ENCODE measurements around the gene MTARC2.

MTARC2 gene

DNA sequence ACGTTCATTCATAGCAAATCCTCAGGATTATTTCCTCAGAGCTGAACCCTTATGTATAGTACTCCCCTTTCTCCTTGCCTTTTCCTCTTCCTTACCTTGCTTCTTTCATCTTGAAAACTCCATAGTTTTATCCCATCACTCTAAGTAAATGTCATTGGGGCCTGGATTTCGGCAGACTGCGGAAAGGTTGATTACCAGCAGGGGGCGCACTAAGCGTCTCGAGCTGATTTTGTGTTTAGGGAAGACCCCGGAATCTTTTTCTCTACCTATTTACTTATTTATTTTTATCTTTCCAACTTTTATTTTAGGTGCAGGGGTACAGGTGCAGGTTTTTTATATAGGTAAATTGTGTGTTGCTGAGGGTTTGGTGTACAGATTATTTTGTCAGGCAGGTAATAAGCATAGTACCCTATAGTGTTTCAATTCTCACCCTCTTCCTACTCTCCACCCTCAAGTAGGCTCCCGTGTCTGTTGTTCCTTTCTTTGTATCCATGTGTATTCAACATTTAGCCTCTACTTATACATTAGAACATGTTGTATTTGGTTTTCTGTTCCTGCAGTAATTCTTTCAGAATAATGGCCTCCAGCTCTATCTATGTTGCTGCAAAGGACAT, 27.2 kb downstream of the MTARC2 start:
- TF ChIP-seq, protein P1, sequence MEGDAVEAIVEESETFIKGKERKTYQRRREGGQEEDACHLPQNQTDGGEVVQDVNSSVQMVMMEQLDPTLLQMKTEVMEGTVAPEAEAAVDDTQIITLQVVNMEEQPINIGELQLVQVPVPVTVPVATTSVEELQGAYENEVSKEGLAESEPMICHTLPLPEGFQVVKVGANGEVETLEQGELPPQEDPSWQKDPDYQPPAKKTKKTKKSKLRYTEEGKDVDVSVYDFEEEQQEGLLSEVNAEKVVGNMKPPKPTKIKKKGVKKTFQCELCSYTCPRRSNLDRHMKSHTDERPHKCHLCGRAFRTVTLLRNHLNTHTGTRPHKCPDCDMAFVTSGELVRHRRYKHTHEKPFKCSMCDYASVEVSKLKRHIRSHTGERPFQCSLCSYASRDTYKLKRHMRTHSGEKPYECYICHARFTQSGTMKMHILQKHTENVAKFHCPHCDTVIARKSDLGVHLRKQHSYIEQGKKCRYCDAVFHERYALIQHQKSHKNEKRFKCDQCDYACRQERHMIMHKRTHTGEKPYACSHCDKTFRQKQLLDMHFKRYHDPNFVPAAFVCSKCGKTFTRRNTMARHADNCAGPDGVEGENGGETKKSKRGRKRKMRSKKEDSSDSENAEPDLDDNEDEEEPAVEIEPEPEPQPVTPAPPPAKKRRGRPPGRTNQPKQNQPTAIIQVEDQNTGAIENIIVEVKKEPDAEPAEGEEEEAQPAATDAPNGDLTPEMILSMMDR (IDR thresholded peaks at IDR 0.05; ENCODE audit: low read depth, low read length, missing control alignments), result peak; percentile 89
- H3K4me3 ChIP-seq (replicated peaks; ENCODE audit: low read depth, low read length), result no peak overlapping the region
- no peak for DNase-seq (ENCODE audit: extremely low read depth, low read depth)

DNA sequence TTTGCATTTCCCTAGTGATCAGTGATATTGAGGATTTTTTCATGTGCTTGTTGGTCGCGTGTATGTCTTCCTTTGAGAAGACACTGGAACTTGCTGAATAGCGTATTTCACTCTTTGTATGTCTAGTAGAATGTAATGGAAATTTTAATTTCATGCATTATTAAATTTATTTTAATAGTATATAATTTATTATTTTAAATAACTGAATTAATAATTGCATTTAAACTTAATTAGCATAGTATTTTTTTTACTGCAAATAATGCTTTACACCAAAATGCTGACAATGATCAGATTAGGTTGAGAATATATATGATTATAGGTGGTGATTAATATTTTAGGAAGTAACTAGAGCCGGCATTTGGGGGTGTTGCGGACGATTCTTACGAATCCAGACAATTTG, 28.1 kb downstream of the MTARC2 start:
- DNase-seq (ENCODE audit: extremely low read depth, low read depth), result no peak
- TF ChIP-seq, protein P1 (IDR thresholded peaks at IDR 0.05; ENCODE audit: low read depth, low read length, missing control alignments), result no peak
- H3K4me3 ChIP-seq (replicated peaks; ENCODE audit: low read depth, low read length), result no peak overlapping the region

DNA sequence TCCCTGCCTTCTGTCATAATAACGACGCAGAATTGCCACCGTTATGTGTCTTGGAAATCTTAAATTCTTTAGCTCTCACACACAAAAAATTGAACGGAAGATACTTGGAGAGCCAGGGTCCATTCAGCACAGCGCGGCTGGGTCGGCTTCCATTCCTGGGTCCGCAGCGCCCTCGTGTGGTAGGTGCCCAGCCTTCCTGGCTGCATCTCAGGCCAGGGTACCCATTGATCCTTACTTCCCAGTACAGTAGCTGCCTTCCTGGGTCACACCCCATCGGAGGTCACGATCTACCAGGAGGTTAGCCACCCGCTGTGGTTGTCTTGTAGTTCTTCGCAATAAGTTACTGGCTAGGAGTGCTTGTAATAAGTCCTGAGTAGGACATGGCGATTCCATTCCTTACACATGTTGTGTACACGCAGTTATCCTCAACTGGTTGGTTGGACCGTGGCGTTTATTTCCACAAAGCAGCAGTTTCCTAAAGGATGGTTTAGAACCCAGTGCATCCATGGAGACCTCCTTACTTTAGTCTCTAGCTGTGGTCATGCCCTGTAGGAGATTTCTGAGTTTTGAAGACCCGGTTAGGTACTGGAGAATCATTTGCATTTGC, 28.7 kb downstream of the MTARC2 start:
- no peak overlapping the region for H3K4me3 ChIP-seq (replicated peaks; ENCODE audit: low read depth, low read length)
- DNase-seq (ENCODE audit: extremely low read depth, low read depth), result peak; percentile 25
- TF ChIP-seq, protein P1 (IDR thresholded peaks at IDR 0.05; ENCODE audit: low read depth, low read length, missing control alignments), result peak; percentile 97

DNA sequence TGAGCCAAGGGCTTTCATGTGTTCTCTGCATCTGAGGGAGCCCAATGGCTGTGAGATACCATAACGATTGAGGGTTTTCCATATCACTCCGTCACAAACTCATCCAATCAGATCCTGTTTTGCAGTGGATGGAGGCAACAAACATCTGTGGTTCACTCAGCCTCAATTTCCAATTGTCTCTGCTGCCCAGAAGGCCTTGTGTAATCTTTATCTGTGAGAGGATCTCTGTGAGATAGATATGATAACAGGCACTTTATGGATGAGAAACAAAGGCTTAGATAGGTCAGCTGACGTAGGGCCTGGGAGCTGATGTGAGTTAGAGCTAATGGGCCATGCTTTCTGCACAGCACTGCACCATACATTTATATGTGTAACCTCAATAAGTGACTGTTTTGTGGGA, 35.3 kb downstream of the MTARC2 start:
- no peak overlapping the region for H3K4me3 ChIP-seq (replicated peaks; ENCODE audit: low read depth, low read length)
- DNase-seq (ENCODE audit: extremely low read depth, low read depth), result no peak
- TF ChIP-seq, protein P1 (IDR thresholded peaks at IDR 0.05; ENCODE audit: low read depth, low read length, missing control alignments), result no peak

DNA sequence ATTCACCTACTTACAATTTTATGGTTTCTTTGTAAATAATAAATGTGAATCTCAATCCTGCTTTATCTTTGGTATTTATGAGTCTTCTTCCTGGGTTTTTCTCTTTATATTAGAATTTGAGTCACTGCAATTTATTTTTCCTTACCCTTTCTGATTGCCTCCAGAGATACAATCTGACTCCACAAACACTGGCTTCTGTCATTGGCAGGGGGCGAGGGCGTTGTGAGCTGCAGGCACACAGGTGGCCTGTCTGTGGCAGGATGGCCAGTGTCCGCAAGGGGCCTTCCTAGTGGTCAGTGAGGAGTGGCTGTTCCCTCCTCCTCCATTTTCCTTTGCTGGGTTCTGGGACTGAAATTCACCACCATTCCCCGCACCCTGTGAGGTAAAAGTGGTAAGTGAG, 36.6 kb downstream of the MTARC2 start:
- no peak overlapping the region for H3K4me3 ChIP-seq (replicated peaks; ENCODE audit: low read depth, low read length)
- DNase-seq (ENCODE audit: extremely low read depth, low read depth), result no peak
- TF ChIP-seq, protein P1 (IDR thresholded peaks at IDR 0.05; ENCODE audit: low read depth, low read length, missing control alignments), result no peak

DNA sequence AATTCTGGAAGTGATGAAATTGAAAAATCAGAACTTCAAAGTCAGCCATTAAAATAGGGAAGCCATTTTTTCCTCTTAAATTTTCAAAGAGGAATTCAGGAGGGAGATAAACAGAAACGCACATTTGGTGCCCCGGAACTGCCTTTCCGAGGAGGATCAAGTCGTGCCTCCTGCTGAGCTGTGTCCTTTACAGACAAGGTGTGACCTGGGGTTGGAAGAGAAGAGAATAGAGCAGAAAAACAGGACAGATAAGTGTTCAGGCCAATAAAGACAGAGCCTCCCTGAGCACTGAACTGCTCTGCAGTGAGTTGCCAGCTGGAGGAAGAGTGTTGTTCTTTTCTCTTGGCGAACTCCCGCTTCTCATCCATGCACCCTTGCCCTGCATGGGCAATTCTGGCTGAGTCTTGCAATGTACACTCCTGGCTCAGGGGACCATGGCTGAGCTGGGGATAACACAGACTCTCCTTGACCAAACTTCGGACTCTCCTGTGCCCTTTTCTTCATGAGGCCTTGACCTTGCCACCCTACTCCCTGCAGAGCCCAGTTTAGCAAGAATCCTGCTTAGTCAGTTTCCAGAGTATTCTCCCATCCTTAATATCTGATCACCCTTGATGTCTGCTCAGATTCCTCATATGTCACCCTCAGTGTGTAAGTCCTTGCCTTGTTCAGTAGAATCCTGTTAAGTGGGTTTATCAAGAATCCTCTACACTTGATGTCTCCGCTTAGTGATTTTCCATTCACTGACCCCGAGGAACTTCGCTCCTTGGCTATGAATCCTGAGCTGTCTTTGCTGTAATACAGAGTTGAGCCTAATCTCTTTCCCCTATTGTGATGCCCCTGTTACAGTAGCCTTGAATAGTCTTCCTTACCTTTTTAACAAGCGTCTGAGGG, 37.3 kb downstream of the MTARC2 start:
- no peak for DNase-seq (ENCODE audit: extremely low read depth, low read depth)
- TF ChIP-seq, protein P1 (IDR thresholded peaks at IDR 0.05; ENCODE audit: low read depth, low read length, missing control alignments), result no peak
- no peak overlapping the region for H3K4me3 ChIP-seq (replicated peaks; ENCODE audit: low read depth, low read length)

Measured in HFF-Myc (cell line).